PC-3 (cell line): ENCODE measurements around the gene GSG1. TPM values are rescaled to one million over a fixed set of nuclear protein-coding genes. Genes with fewer than 3 reads are reported as not detected.

ENCODE experiments used
- ATAC-seq: fragments of 200-7000 bp; cut with Tn5 transposase; 2 replicates; pipeline ENCODE4 v1.9.1; 2020; ENCODE audit warnings: mild to moderate bottlenecking, moderate library complexity
- BruUV-seq: library from RNA; stranded (reverse); fragments of 400-500 nt; replicated peaks from 2 replicates; lab custom pipeline; 2021; lab: Mats Ljungman, UMichigan
- CTCF ChIA-PET: fragments of 300-600 bp; sonication (Branson Sonifier 250); formaldehyde crosslinking; loops from one replicate; lab custom pipeline; 2022; ENCODE audit warnings: antibody characterized with exemption; lab: Charles Lee
- POLR2A ChIA-PET: fragments of 300-600 bp; sonication (Branson Sonifier 250); formaldehyde crosslinking; loops from one replicate; lab custom pipeline; 2022; ENCODE audit warnings: antibody characterized with exemption; ENCODE audit not compliant: unreplicated experiment; lab: Charles Lee
- DNase-seq: peaks from one replicate; pipeline ENCODE4 v3.0.0-alpha.2; 2015
- H2AFZ ChIP-seq: fragments of 300-600 bp; sonication (generic); 2 replicates; pipeline ENCODE4 v1.6.0; 2016; ENCODE audit warnings: antibody characterized with exemption, low read length
- H3F3A ChIP-seq: fragments of 300-600 bp; sonication (generic); one replicate; pipeline ENCODE4 v1.6.0; 2017; ENCODE audit warnings: antibody characterized with exemption, low read length, control low read depth, mild to moderate bottlenecking; ENCODE audit not compliant: unreplicated experiment
- H3K27ac ChIP-seq: fragments of 300-600 bp; sonication (generic); 2 replicates; pipeline ENCODE4 v1.5.1; 2016; ENCODE audit warnings: mild to moderate bottlenecking, low read length
- H3K27me3 ChIP-seq: fragments of 300-600 bp; sonication (generic); 2 replicates; pipeline ENCODE4 v1.6.1; 2016; ENCODE audit warnings: low read length, mixed read lengths
- H3K36me3 ChIP-seq: fragments of 300-600 bp; sonication (generic); 2 replicates; pipeline ENCODE4 v1.6.1; 2016; ENCODE audit warnings: low read depth, mixed run types, low read length, mixed read lengths
- H3K4me1 ChIP-seq: fragments of 300-600 bp; sonication (generic); 2 replicates; pipeline ENCODE4 v1.5.1; 2016; ENCODE audit warnings: low read length; ENCODE audit not compliant: insufficient read depth
- H3K4me2 ChIP-seq: fragments of 300-600 bp; sonication (generic); 2 replicates; pipeline ENCODE4 v1.6.0; 2016; ENCODE audit warnings: low read length
- H3K4me3 ChIP-seq: fragments of 300-600 bp; sonication (generic); 2 replicates; pipeline ENCODE4 v1.5.1; 2016; ENCODE audit warnings: mild to moderate bottlenecking, low read length, mixed read lengths
- H3K79me2 ChIP-seq: fragments of 300-600 bp; sonication (generic); 2 replicates; pipeline ENCODE4 v1.6.1; 2017; ENCODE audit warnings: low read length, mixed read lengths
- H3K9ac ChIP-seq: fragments of 300-600 bp; sonication (generic); 2 replicates; pipeline ENCODE4 v1.6.0; 2016; ENCODE audit warnings: mild to moderate bottlenecking, low read length
- H3K9me2 ChIP-seq: fragments of 300-600 bp; sonication (generic); replicated peaks from 2 replicates; pipeline ENCODE4 v1.6.1; 2016; ENCODE audit warnings: mixed run types, low read length, mixed read lengths
- H3K9me3 ChIP-seq: fragments of 300-600 bp; sonication (generic); 2 replicates; pipeline ENCODE4 v1.6.1; 2016; ENCODE audit warnings: low read length, mixed read lengths
- H4K20me1 ChIP-seq: fragments of 300-600 bp; sonication (generic); 2 replicates; pipeline ENCODE4 v1.6.1; 2016; ENCODE audit warnings: low read length, mixed read lengths
- EZH2 ChIP-seq: fragments of 300-600 bp; sonication (generic); IDR thresholded peaks from one replicate; pipeline ENCODE4 v1.6.1; 2017; ENCODE audit warnings: antibody characterized with exemption, mild to moderate bottlenecking, low read length; ENCODE audit not compliant: unreplicated experiment
- EZH2phosphoT487 ChIP-seq: fragments of 300-600 bp; sonication (generic); IDR thresholded peaks from 2 replicates; pipeline ENCODE4 v1.6.1; 2018; ENCODE audit warnings: mild to moderate bottlenecking, antibody characterized with exemption, low read length, borderline replicate concordance
- intact Hi-C: fragments of 100-400 bp; cut with micrococcal nuclease; formaldehyde crosslinking; loops from 2 replicates; pipeline ENCODE4 v1.9.0; 2023
- total RNA-seq: library from RNA; depleted of rRNA; stranded (reverse); fragments of >200 nt; gene quantifications from 2 replicates; pipeline ENCODE4 v1.2.3, GENCODE V29; 2014
- TF ChIP-seq, protein P1 (sequence below): fragments of 300-600 bp; sonication (generic); conservative IDR thresholded peaks from 2 replicates; pipeline ENCODE4 v1.5.1; 2017; ENCODE audit warnings: antibody characterized with exemption, low read depth, mild to moderate bottlenecking, low read length

Gene GSG1
- total RNA-seq, 1 experiment from 2014 or later: 0.77 TPM

DNA sequence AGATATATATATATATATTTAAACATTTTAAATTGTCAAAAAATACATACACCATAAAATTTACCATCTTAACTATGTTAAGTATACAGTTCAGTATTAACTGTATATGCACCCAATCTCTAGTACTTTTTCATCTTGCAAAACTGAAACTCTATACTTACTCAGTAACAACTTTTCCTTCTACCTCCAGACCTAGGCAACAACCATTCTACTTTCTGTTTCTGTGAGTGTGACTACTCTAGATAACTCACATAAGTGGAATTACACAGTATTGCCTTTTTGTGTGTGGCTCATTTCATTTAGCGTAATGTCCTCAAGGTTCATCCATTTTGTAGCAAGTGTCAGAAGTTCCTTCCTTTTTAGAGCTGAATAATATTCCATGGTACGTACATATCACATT is 51.0 kb downstream of the GSG1 start:
- DNase-seq (no peak), ATAC-seq (no peak)
- Histone ChIP-seq H3K27me3 (no peaks in the 10 kb centered on the region), H3F3A (no peaks in the 10 kb centered on the region), H3K79me2 (no peaks in the 10 kb centered on the region), H4K20me1 (no peaks in the 10 kb centered on the region), H3K4me3 (no peak overlapping the region), H2AFZ (no peak overlapping the region), H3K27ac (no peak overlapping the region), H3K4me1 (no peaks in the 10 kb centered on the region), H3K36me3 (no peaks in the 10 kb centered on the region), H3K9me3 (no peaks in the 10 kb centered on the region), H3K9me2 (no peaks in the 10 kb centered on the region), H3K9ac (no peak overlapping the region), H3K4me2 (no peak overlapping the region)
- intact Hi-C loops: no loop called here
- no TSS peak for BruUV-seq
- CTCF ChIA-PET: no interaction called here
- TF ChIP-seq EZH2phosphoT487 (no peak), EZH2 (no peak)
- TF ChIP-seq, protein P1, sequence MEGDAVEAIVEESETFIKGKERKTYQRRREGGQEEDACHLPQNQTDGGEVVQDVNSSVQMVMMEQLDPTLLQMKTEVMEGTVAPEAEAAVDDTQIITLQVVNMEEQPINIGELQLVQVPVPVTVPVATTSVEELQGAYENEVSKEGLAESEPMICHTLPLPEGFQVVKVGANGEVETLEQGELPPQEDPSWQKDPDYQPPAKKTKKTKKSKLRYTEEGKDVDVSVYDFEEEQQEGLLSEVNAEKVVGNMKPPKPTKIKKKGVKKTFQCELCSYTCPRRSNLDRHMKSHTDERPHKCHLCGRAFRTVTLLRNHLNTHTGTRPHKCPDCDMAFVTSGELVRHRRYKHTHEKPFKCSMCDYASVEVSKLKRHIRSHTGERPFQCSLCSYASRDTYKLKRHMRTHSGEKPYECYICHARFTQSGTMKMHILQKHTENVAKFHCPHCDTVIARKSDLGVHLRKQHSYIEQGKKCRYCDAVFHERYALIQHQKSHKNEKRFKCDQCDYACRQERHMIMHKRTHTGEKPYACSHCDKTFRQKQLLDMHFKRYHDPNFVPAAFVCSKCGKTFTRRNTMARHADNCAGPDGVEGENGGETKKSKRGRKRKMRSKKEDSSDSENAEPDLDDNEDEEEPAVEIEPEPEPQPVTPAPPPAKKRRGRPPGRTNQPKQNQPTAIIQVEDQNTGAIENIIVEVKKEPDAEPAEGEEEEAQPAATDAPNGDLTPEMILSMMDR: no peak
- POLR2A ChIA-PET: interaction anchor here (1.0 kb wide), 1 partner anchor 144 kb away, joined by 14 read pairs; the partner anchor contains the start of gene EMP1

DNA sequence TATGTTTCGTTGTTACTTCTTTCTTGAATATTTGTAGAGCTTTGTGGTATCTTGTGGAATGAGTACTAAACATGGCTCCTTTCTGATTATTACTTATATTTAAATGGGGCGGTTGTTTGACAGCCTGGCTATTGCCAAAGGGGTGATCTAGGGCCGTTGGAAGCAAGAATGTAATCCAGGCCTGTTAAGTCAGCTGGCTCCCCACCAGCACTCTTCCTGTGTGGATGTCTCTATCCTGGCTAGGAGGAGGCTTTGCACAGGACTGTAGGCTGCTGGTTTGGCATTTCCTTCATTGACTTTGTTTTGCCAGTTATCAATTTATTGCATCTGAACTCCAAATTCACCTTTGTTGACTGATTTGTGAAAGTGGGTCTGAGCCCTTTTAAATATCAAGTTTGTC is 53.7 kb downstream of the GSG1 start:
- no peak for TF ChIP-seq EZH2
- TF ChIP-seq EZH2phosphoT487: no peak
- TF ChIP-seq, protein P1: no peak
- POLR2A ChIA-PET: no interaction called here

DNA sequence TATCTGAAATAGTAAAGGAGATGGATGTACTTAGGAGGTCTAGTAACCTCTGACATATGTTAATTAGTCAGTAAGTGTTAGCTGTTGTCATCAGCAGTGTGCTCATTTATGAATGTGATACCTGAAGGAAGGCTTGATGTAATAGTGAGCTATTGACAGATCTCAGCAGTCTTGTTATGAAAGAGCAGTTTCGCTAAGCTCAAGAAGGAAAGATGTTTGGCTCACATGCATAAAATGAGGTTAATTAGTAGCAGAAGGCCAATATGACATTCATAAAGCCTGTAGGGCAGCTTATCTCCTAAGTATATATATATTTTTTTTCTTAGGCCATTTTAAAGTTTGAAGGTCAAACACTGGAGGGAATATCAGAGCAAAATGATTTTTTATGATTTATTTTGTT is 56.5 kb downstream of the GSG1 start:
- Histone ChIP-seq H3K9me3 (no peaks in the 10 kb centered on the region), H3K4me3 (no peak overlapping the region), H4K20me1 (no peaks in the 10 kb centered on the region), H2AFZ (no peak overlapping the region), H3K27me3 (no peaks in the 10 kb centered on the region), H3K9ac (no peak overlapping the region), H3K4me1 (0 out of 2 replicates have a peak, but pooled peaks cover 4% of the 10 kb centered on the region), H3K4me2 (no peak overlapping the region), H3K36me3 (no peaks in the 10 kb centered on the region), H3K27ac (no peak overlapping the region), H3K79me2 (no peaks in the 10 kb centered on the region), H3F3A (no peaks in the 10 kb centered on the region), H3K9me2 (no peaks in the 10 kb centered on the region)
- intact Hi-C loops: loop anchor here (10.0 kb wide), 1 partner anchor 48 kb away; no protein-coding TSS in a partner anchor
- POLR2A ChIA-PET: no interaction called here
- no peak for TF ChIP-seq EZH2
- TF ChIP-seq EZH2phosphoT487: no peak
- TF ChIP-seq, protein P1: no peak
- ATAC-seq (no peak), DNase-seq (no peak)
- CTCF ChIA-PET: no interaction called here
- no TSS peak for BruUV-seq

More for the DNA sequence above, 53.7 kb downstream of the GSG1 start:
- Histone ChIP-seq H2AFZ (no peak overlapping the region), H3K4me1 (0 out of 2 replicates have a peak, but pooled peaks cover 4% of the 10 kb centered on the region), H3K9me3 (no peaks in the 10 kb centered on the region), H3K27me3 (no peaks in the 10 kb centered on the region), H3K27ac (no peak overlapping the region), H3K4me3 (no peak overlapping the region), H4K20me1 (no peaks in the 10 kb centered on the region), H3K36me3 (no peaks in the 10 kb centered on the region), H3K9ac (no peak overlapping the region), H3K9me2 (no peaks in the 10 kb centered on the region), H3K4me2 (no peak overlapping the region), H3K79me2 (no peaks in the 10 kb centered on the region), H3F3A (no peaks in the 10 kb centered on the region)
- BruUV-seq: no TSS peak
- ATAC-seq (no peak), DNase-seq (no peak)
- CTCF ChIA-PET: no interaction called here
- intact Hi-C loops: loop anchor here (10.0 kb wide), 1 partner anchor 45 kb away; no protein-coding TSS in a partner anchor
